Medulla oblongata (tissue), 1 donor: Measurements from ENCODE around the gene TEAD1.

Source experiments
- DNase-seq: peaks from one replicate; pipeline ENCODE4 v3.0.0-alpha.2; 2015; ENCODE audit errors: extremely low spot score

Gene TEAD1

GRCh38 chr11:12936200-12936599, 262.0 kb downstream of the TEAD1 start:
- no peak for DNase-seq

GRCh38 chr11:12938590-12939247, 264.5 kb downstream of the TEAD1 start:
- no peak for DNase-seq

GRCh38 chr11:12941671-12942070, 267.4 kb downstream of the TEAD1 start:
- DNase-seq = peak; percentile 19

GRCh38 chr11:12942157-12942556, 267.9 kb downstream of the TEAD1 start:
- no peak for DNase-seq

- DNase-seq = no peak
These were observed 269.1 kb downstream of the TEAD1 start for GRCh38 chr11:12943311-12943710.

- DNase-seq = no peak
These were observed 270.7 kb downstream of the TEAD1 start for GRCh38 chr11:12944889-12945288.

- no peak for DNase-seq
These were observed 275.2 kb downstream of the TEAD1 start for GRCh38 chr11:12949453-12949852.

- DNase-seq = no peak
These were observed 276.4 kb downstream of the TEAD1 start for GRCh38 chr11:12950670-12951069.

- no peak for DNase-seq
These were observed 277.2 kb downstream of the TEAD1 start for GRCh38 chr11:12951376-12951775.

- DNase-seq = no peak
These were observed 277.9 kb downstream of the TEAD1 start for GRCh38 chr11:12952094-12952493.

- DNase-seq = no peak
These were observed 284.8 kb downstream of the TEAD1 start for GRCh38 chr11:12958986-12959385.

GRCh38 chr11:12961615-12962014, 287.4 kb downstream of the TEAD1 start:
- DNase-seq = peak; percentile 20

GRCh38 chr11:12962306-12962705, 288.1 kb downstream of the TEAD1 start:
- DNase-seq = no peak

GRCh38 chr11:12963051-12963450, 288.8 kb downstream of the TEAD1 start:
- DNase-seq = no peak

GRCh38 chr11:12963792-12964536, 289.7 kb downstream of the TEAD1 start:
- DNase-seq = peak; percentile 79

- no peak for DNase-seq
These were observed 290.4 kb downstream of the TEAD1 start for GRCh38 chr11:12964650-12965049.

- DNase-seq = no peak
These were observed 291.8 kb downstream of the TEAD1 start for GRCh38 chr11:12966002-12966401.

GRCh38 chr11:12968101-12968500, 293.9 kb downstream of the TEAD1 start:
- no peak for DNase-seq

GRCh38 chr11:12968826-12969225, 294.6 kb downstream of the TEAD1 start:
- no peak for DNase-seq

- DNase-seq = no peak
These were observed 297.7 kb downstream of the TEAD1 start for GRCh38 chr11:12971955-12972354.

- peak; percentile 17 for DNase-seq
These were observed 299.4 kb downstream of the TEAD1 start for GRCh38 chr11:12973528-12974181.

- no peak for DNase-seq
These were observed 301.0 kb downstream of the TEAD1 start for GRCh38 chr11:12975195-12975594.
